Stimulated activated naive B cell treated with anti-CD40 and anti-IgM and Interleukin-4, amounts not matched to agents 10 μg/mL and 1 μg/mL and 100 μg/mL, for 72 hours (primary cell): ENCODE results near the gene CLEC16A.
A peak's percentile ranks its signal among the peaks of the same experiment; 100 is the strongest.

Experiments
- ATAC-seq, 2 donors: fragments of 150-1000 bp; cut with Tn5 transposase; replicated peaks; 2 replicates each; pipeline ENCODE4 v1.10.0; 2021; ENCODE audit warnings: moderate library complexity in 1 of 2
- DNase-seq: peaks from one replicate; pipeline ENCODE4 v3.0.0; 2021
- H3K27ac Mint-ChIP-seq: one replicate; pipeline ENCODE4 v1.8.0; 2022; ENCODE audit warnings: mild to moderate bottlenecking, mixed read lengths
- H3K27me3 Mint-ChIP-seq, 2 donors: one replicate each; pipeline ENCODE4 v1.8.0; 2022; ENCODE audit warnings: mixed read lengths in 2 of 2
- H3K36me3 Mint-ChIP-seq, 2 donors: one replicate each; pipeline ENCODE4 v1.8.0; 2022; ENCODE audit warnings: mixed read lengths in 2 of 2, mild to moderate bottlenecking in 1 of 2
- H3K4me1 Mint-ChIP-seq, 2 donors: one replicate each; pipeline ENCODE4 v1.8.0; 2022; ENCODE audit warnings: mixed read lengths in 2 of 2, mild to moderate bottlenecking in 1 of 2
- H3K4me3 Mint-ChIP-seq, 2 donors: one replicate each; pipeline ENCODE4 v1.8.0; 2022; ENCODE audit warnings: mild to moderate bottlenecking in 2 of 2, mixed read lengths in 2 of 2, moderate library complexity in 1 of 2
- H3K9me3 Mint-ChIP-seq, 2 donors: one replicate each; pipeline ENCODE4 v1.8.0; 2022; ENCODE audit warnings: mixed read lengths in 2 of 2, mild to moderate bottlenecking in 1 of 2

Gene CLEC16A

DNA sequence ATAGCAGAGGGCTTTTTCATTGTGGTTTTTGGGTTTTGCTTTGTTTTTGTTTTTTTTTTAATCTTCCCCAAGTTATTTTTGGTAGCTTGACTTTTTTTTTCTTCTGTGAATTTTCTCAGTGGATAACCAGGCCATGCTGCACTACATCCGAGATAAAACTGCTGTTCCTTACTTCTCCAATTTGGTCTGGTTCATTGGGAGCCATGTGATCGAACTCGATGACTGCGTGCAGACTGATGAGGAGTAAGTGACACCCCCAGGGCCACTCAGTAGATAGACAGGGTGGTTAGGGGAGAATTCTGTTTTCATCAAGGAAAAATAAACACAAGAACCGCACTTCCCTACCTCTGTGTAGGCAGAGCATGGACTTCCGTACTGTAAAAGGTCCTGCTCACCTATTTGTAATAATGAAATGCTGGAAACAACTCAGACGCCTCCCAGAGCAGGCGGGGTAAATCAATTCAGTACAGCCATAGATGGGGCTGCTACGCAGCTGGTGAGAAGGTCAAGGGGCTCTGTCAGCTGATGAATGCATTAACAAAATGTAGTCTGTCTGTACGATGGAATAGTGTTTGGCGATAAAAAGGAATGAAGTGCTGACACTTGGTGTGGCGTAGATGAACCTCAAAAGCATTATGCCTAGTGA lies 28.6 kb downstream of the CLEC16A start:
- no peak for ATAC-seq
- no peak for DNase-seq
- H3K9me3 Mint-ChIP-seq: no peaks in the 10 kb centered on the region
- H3K27me3 Mint-ChIP-seq: no peaks in the 10 kb centered on the region
- H3K4me1 Mint-ChIP-seq: peaks cover 38 to 67% of the 10 kb centered on the region in 2 donors
- H3K4me3 Mint-ChIP-seq: no peak overlapping the region
- peaks cover 47 to 76% of the 10 kb centered on the region in 2 donors for H3K36me3 Mint-ChIP-seq
- H3K27ac Mint-ChIP-seq: peak overlapping the region; percentile 81

DNA sequence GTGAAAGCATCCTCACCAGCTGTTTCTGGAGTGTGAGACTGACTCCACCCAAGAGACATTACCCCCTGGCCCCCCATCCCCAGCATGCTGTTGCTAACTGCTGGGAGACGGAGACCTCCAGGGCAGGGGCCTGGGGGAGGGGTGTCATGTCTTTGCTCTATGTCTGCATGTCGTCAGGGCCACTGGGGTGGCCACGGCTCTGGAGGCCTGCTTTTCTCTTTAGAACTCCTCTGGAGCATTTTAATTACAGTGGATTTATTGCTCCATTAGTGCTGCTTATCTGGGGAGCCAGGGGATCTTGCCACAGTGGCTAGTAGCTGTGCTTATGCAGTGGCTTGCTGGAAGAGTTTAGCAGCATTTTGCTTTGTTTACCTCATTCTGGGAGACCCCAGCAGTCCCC lies 32.3 kb downstream of the CLEC16A start:
- H3K27me3 Mint-ChIP-seq: no peaks in the 10 kb centered on the region
- no peak overlapping the region for H3K4me3 Mint-ChIP-seq
- H3K36me3 Mint-ChIP-seq: peaks cover 53 to 75% of the 10 kb centered on the region in 2 donors
- peak overlapping the region; percentile 25 for H3K27ac Mint-ChIP-seq
- DNase-seq: no peak
- no peaks in the 10 kb centered on the region for H3K9me3 Mint-ChIP-seq
- peaks cover 28 to 46% of the 10 kb centered on the region in 2 donors for H3K4me1 Mint-ChIP-seq
- ATAC-seq: no peak

DNA sequence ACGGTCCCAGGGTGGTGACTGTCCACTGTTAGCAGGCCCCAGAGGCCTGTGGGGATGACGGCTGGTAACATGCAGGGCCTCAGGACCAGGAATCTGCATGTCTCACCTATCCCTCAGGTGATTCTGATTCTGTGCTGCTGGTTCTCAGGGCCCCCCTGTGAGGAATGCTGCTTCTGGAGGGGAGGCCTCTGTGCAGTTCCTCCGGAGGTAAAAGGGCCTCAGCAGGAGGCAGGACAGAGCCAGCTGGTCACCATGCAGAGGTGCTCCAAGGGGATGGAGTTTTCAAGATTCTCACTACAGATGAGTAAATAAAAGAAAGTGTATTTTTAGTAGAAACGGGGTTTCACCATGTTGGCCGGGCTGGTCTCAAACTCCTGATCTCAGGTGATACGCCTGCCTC lies 33.8 kb downstream of the CLEC16A start:
- peak overlapping the region; percentile 68 for H3K27ac Mint-ChIP-seq
- H3K36me3 Mint-ChIP-seq: peaks cover 58 to 78% of the 10 kb centered on the region in 2 donors
- no peaks in the 10 kb centered on the region for H3K27me3 Mint-ChIP-seq
- H3K4me1 Mint-ChIP-seq: peaks cover 30 to 46% of the 10 kb centered on the region in 2 donors
- H3K9me3 Mint-ChIP-seq: no peaks in the 10 kb centered on the region
- H3K4me3 Mint-ChIP-seq: no peak overlapping the region
- ATAC-seq (no peak), DNase-seq (no peak)

DNA sequence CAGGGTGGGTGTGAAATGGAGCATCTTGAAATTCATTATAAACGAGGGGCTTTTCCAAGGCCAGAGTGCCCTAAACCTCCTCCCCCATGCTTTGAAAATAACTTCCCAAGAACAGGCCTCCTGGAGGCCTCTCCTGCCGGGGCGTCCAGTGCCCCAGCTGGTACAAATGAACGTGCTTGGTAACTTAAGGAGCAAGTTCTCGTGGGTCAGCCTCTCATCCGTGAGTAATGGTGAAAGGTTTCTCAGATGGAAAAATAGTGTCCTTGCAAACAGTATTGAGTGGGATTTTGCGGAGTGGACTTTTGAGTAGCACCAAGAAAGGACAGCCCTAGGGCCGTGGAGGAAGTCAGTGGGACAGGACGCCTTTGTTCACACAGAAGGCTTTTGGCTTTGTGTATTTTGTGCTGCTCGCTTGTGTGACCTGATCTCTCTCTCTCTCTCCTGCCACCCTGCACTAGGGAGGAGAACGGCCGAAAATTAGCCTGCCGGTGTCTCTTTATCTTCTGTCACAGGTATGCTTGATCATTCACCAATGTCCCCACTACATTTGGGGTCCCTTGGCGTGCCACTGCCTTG lies 34.6 kb downstream of the CLEC16A start:
- no peak for ATAC-seq
- H3K4me1 Mint-ChIP-seq: peaks cover 31 to 50% of the 10 kb centered on the region in 2 donors
- DNase-seq: no peak
- no peak overlapping the region for H3K4me3 Mint-ChIP-seq
- no peaks in the 10 kb centered on the region for H3K9me3 Mint-ChIP-seq
- H3K27ac Mint-ChIP-seq: peak overlapping the region; percentile 73
- H3K27me3 Mint-ChIP-seq: no peaks in the 10 kb centered on the region
- peaks cover 58 to 80% of the 10 kb centered on the region in 2 donors for H3K36me3 Mint-ChIP-seq

DNA sequence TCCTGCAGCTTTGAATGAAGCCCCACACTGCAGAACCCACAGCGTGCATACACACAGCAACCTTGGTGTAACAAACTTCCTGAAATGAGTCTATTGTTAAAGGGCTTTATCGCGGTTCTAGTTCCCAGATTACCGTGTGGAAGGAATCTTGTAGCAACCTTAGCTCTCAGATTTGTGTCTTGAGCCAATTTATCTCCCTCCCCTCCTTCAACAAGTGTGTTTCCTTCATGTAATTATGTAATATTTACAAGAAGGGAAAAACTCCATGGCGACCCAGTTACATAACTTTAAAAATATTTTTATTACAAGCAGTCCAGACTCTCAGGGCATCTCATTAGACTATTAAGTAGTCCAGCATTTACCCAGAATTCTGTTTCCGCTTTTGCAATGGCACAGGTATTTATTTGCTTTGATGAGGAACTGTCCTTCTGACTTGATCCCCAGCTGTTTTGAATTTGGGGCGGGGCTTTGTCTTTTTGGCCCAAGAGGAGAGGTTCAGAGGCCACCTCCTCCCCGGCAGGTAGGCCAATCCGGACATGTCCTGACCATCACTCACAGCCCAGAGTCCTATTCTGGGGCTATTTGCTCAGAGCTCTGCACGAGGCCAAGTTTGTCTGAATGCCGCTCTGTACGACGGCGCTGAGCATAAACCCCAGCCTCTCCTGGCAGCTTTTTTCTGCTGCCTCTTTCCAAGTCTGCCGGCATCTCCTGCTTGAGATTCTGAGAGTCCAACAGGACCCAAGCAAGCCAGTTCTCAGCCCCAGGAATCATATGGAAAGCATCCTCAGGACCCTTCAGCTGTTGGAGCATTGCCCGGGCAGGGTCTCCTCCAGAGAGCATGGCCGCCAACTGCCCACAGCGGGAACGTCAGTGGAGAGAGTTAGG lies 35.6 kb downstream of the CLEC16A start:
- Mint-ChIP-seq H3K27ac (peak overlapping the region; percentile 73), H3K4me3 (peak overlapping the region in 1 of 2 donors; percentile 43), H3K4me1 (peaks cover 31 to 50% of the 10 kb centered on the region in 2 donors), H3K36me3 (peaks cover 56 to 81% of the 10 kb centered on the region in 2 donors), H3K9me3 (no peaks in the 10 kb centered on the region), H3K27me3 (no peaks in the 10 kb centered on the region)
- no peak for ATAC-seq
- no peak for DNase-seq

DNA sequence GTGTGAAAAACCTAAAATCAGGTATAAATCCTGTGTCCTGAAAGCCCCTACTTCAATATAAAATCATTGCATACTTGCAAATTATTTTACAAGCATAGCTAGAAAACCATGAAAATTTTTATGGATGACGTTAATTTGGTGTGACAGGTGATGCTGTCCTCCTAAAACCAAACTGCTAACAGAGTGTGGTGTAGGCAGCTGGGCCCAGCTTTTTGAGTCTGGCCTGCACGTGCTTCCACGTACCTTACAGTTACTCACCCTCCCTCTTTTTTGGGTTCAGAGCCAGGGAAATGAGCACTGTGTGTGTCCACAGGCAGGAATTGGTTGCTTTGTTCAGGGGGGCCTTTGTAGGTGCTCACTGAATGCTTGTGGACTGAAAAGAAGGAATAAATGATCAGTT lies 36.4 kb downstream of the CLEC16A start:
- Mint-ChIP-seq H3K4me1 (peaks cover 31 to 50% of the 10 kb centered on the region in 2 donors), H3K36me3 (peaks cover 56 to 81% of the 10 kb centered on the region in 2 donors)

DNA sequence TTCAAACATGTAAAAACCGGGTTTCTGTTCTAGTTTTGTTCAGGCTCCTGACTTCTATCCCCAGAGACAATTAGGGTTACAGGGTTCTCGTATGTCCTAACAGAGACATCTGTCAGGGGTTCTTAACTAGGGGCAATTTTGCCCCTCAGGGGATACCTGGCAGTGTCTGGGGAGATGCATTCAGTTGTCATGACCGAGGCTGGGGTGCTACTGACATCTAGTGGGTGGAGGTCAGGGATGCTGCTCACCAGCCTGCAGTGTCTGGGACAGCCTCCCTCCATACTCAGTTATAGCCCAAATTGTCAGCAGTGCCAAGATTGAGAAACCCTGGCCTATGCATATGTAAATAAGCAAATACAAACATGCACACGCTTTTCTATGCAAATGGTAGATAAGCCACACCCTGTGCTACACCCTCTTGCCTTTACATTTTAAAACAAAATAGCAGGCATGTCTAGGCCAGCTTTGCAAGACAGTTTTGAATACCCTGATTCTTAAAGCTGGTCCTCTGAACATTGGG lies 37.4 kb downstream of the CLEC16A start:
- H3K4me3 Mint-ChIP-seq: peak overlapping the region in 1 of 2 donors; percentile 62
- H3K27ac Mint-ChIP-seq: peak overlapping the region; percentile 84
- peaks cover 62 to 81% of the 10 kb centered on the region in 2 donors for H3K36me3 Mint-ChIP-seq
- H3K27me3 Mint-ChIP-seq: no peaks in the 10 kb centered on the region
- ATAC-seq (peak; percentile 89 to 93), DNase-seq (peak; percentile 59)
- peaks cover 38 to 57% of the 10 kb centered on the region in 2 donors for H3K4me1 Mint-ChIP-seq
- H3K9me3 Mint-ChIP-seq: no peaks in the 10 kb centered on the region

More for the DNA sequence above, 36.4 kb downstream of the CLEC16A start:
- H3K27me3 Mint-ChIP-seq: no peaks in the 10 kb centered on the region
- H3K9me3 Mint-ChIP-seq: no peaks in the 10 kb centered on the region
- no peak for ATAC-seq
- H3K27ac Mint-ChIP-seq: peak overlapping the region; percentile 73
- H3K4me3 Mint-ChIP-seq: peak overlapping the region in 1 of 2 donors; percentile 30
- no peak for DNase-seq

DNA sequence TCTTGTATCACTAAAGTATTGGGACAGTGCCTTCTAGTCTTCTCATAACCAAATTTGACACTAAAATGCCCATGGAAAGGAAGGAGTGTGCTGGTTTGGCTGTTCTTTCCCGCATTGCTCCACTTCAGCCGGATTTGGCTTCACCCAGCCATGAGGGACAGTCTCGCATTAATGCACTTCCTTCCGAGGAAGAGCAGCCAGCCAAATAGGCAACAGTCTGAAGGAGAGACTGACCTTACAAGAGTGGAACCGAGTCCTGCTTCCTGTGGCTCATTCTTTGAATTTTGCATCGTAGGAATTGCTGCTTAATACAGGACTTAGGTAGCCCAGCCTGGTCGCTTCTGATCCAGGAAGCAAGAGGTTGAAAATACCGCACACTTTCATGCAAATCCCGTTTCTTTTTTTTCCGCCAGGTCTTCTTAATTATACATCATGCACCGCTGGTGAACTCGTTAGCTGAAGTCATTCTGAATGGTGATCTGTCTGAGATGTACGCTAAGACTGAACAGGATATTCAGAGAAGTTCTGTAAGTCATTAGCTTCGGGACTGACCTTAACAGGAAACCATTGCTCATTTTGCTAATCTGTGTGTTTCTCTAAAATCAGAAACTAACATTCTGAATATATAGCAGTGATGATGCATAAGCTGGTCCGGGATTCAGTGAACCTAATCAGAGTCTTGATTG lies 38.2 kb downstream of the CLEC16A start:
- H3K9me3 Mint-ChIP-seq: no peaks in the 10 kb centered on the region
- peak overlapping the region; percentile 37 to 62 for H3K4me3 Mint-ChIP-seq
- H3K27me3 Mint-ChIP-seq: no peaks in the 10 kb centered on the region
- no peak for DNase-seq
- H3K4me1 Mint-ChIP-seq: peaks cover 44 to 63% of the 10 kb centered on the region in 2 donors
- peak in 1 of 2 donors; percentile 50 for ATAC-seq
- H3K27ac Mint-ChIP-seq: peak overlapping the region; percentile 84
- H3K36me3 Mint-ChIP-seq: peaks cover 55 to 79% of the 10 kb centered on the region in 2 donors

DNA sequence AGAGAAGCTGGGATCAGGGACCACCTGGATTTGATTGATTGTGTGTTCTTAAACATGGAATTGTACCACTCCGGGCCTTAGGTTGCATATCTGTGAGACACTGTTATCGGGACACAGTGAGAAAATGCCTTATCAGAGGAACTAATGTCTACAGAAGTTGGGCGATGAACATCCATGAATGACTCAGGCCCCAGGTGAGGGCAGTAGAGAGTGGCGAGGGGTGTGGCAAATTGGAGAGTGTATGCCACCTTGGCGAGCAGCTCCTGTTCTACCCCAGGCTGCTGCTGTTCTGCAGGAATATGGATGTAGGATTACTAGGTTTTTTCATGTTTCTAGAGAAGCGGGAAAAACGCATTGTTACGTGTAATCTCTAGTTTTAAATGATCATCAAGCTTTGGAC lies 38.8 kb downstream of the CLEC16A start:
- peak overlapping the region; percentile 84 for H3K27ac Mint-ChIP-seq
- no peaks in the 10 kb centered on the region for H3K27me3 Mint-ChIP-seq

DNA sequence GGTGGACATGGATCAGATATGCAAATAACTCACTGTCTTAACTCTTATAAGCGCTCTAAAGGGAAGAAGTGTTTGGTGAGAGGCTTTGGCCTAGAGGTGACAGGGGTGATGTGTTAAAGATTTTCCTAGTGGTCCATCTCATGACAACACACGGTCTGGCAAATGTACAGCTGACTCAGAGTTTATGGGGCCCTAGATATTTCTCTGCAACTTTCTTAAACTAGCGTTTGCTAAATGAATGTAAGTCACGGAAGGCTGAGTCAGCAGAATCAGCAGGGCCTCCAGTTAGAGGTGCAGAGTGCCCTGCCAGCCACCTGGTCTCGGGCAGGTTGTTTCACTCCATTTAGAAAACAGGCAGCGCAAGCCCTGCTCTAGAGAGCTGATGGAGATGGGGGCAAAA lies 40.1 kb downstream of the CLEC16A start:
- H3K4me1 Mint-ChIP-seq: peaks cover 57 to 77% of the 10 kb centered on the region in 2 donors
- H3K36me3 Mint-ChIP-seq: peaks cover 48 to 71% of the 10 kb centered on the region in 2 donors

More for the DNA sequence above, 38.8 kb downstream of the CLEC16A start:
- no peaks in the 10 kb centered on the region for H3K9me3 Mint-ChIP-seq
- peaks cover 50 to 74% of the 10 kb centered on the region in 2 donors for H3K36me3 Mint-ChIP-seq
- DNase-seq: no peak
- no peak for ATAC-seq
- H3K4me1 Mint-ChIP-seq: peaks cover 46 to 65% of the 10 kb centered on the region in 2 donors
- H3K4me3 Mint-ChIP-seq: peak overlapping the region; percentile 37 to 62

DNA sequence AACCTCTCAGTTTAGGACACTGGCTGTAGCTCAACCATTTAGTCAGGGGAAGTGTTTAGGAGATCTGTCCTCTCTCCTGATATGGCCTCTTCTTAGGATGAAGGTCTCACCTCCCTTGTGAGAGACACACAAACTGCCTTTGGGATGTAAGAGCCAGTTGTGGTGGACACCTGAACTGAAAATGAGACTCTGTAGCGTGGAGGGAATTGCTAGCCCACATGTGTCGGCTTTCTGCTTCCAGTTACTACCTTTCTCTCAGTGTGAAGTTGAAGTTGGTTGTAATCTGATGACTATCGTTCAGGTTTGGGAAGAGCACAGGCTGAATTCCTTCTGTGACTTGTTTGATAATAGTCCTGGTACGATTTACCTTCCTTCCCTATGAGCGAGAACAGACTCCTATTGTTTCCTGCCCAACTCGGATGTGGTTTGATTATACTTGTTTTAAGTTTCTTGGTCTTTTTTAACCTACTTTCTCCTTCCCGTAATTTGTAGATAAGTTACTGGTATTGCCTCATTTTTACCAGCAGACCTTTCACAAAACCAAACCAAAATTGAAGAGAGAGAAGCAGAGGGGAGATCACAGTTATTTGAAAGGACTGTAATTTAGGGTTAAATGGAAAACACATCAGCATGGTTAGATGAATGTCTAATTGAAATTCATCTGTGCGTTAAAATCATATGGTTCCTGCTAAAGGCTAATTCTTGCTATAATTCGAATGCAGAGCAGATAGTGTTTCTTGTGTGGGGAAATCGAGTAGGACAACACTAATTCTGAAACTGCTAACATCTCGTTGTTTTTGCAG lies 43.2 kb downstream of the CLEC16A start:
- Mint-ChIP-seq H3K27me3 (no peaks in the 10 kb centered on the region), H3K27ac (peak overlapping the region; percentile 99), H3K4me3 (peak overlapping the region; percentile 1 to 3), H3K36me3 (peaks cover 52 to 71% of the 10 kb centered on the region in 2 donors), H3K9me3 (peaks cover 0 to 8% of the 10 kb centered on the region in 2 donors), H3K4me1 (peaks cover 64 to 84% of the 10 kb centered on the region in 2 donors)
- DNase-seq: no peak
- ATAC-seq: peak; percentile 55 to 69

More for the DNA sequence above, 40.1 kb downstream of the CLEC16A start:
- Mint-ChIP-seq H3K27me3 (no peaks in the 10 kb centered on the region), H3K27ac (no peak overlapping the region), H3K9me3 (no peaks in the 10 kb centered on the region), H3K4me3 (peak overlapping the region in 1 of 2 donors; percentile 19)
- ATAC-seq (no peak), DNase-seq (no peak)

DNA sequence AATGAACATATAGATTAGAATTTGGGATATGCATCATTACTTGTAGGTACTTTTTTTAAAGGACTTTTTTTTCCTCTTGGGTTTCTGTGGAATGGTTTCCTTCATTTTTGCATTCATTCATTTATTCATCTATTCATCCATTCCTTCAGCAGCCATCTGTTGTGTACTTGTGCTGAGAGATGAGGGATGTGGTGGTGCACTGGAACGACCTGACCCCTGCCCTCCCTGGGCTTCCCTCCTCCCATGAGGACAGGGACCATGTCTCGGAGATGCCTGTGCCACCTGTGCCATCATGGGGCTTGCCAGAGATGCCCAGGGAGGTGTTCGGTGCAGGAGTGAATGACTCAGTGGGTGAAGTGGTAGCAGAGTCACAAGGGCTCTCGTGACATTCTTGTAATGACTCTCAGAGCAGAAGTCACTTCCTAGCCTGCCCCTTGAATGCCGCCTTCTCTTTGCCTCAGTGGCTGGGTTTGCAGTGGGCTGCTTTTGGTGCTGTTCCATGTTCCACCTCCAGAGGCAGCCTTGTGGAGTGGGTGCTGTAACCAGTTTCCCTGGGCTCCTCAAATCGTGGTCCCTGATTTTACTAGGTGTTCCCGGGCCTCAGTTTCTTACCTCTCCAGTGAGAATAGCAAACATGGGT lies 43.9 kb downstream of the CLEC16A start:
- peak overlapping the region; percentile 99 for H3K27ac Mint-ChIP-seq
- DNase-seq: peak; percentile 86
- H3K36me3 Mint-ChIP-seq: peaks cover 52 to 71% of the 10 kb centered on the region in 2 donors
- peaks cover 63 to 84% of the 10 kb centered on the region in 2 donors for H3K4me1 Mint-ChIP-seq
- peaks cover 0 to 8% of the 10 kb centered on the region in 2 donors for H3K9me3 Mint-ChIP-seq
- ATAC-seq: peak; percentile 94 to 95
- no peaks in the 10 kb centered on the region for H3K27me3 Mint-ChIP-seq
- peak overlapping the region; percentile 39 to 72 for H3K4me3 Mint-ChIP-seq
